GM12864 (cell line): ENCODE results near the gene POGZ.
"Not testable (repeated sequence)": the region's sequence is repeated elsewhere in the genome, so short reads cannot be mapped to it uniquely, and the experiment has no call there.

Experiments used
- DNase-seq: peaks from one replicate; pipeline ENCODE4 v3.0.0-alpha.2; 2011; ENCODE audit warnings: low read depth
- H3K4me3 ChIP-seq: 2 replicates; pipeline ENCODE4 v1.5.1; 2011; ENCODE audit warnings: mild to moderate bottlenecking, low read depth, low read length, control low read depth
- CTCF ChIP-seq: IDR thresholded peaks from 2 replicates; pipeline ENCODE4 v1.5.1; 2011; ENCODE audit warnings: low read depth, mild to moderate bottlenecking, moderate library complexity, low read length, control low read depth, inconsistent platforms; ENCODE audit errors: missing control alignments

POGZ gene

GRCh38 chr1:151443846-151444782, 15.2 kb downstream of the POGZ start:
- DNase-seq, result peak; percentile 60
- TF ChIP-seq CTCF, result peak; percentile 77
- no peak overlapping the region for H3K4me3 ChIP-seq

GRCh38 chr1:151437396-151437795, 21.9 kb downstream of the POGZ start:
- H3K4me3 ChIP-seq, DNase-seq: not testable (repeated sequence)

GRCh38 chr1:151436985-151437384, 22.3 kb downstream of the POGZ start:
- no peak overlapping the region for H3K4me3 ChIP-seq
- DNase-seq, result no peak
- no peak for TF ChIP-seq CTCF

GRCh38 chr1:151435174-151435573, 24.1 kb downstream of the POGZ start:
- DNase-seq, result no peak
- H3K4me3 ChIP-seq, result no peak overlapping the region
- no peak for TF ChIP-seq CTCF

GRCh38 chr1:151433827-151434226, 25.5 kb downstream of the POGZ start:
- not testable (repeated sequence) for DNase-seq, H3K4me3 ChIP-seq

GRCh38 chr1:151428068-151428467, 31.2 kb downstream of the POGZ start:
- no peak for TF ChIP-seq CTCF
- no peak for DNase-seq
- no peak overlapping the region for H3K4me3 ChIP-seq

- DNase-seq, result no peak
- TF ChIP-seq CTCF, result no peak
These were observed 34.2 kb downstream of the POGZ start for GRCh38 chr1:151425103-151425502.

GRCh38 chr1:151419819-151420218, 39.5 kb downstream of the POGZ start:
- no peak for TF ChIP-seq CTCF
- no peak for DNase-seq
- H3K4me3 ChIP-seq, result no peak overlapping the region

More at GRCh38 chr1:151425103-151425502, 34.2 kb downstream of the POGZ start:
- H3K4me3 ChIP-seq, result no peak overlapping the region
